ENCODE measurements around the gene SLC15A4.
A peak's percentile ranks its signal among the peaks of the same experiment; 100 is the strongest.
"Not testable (repeated sequence)": the region's sequence is repeated elsewhere in the genome, so short reads cannot be mapped to it uniquely, and the experiment has no call there.

Gene SLC15A4

GRCh38 chr12:128823916-128824839 lies at the start of gene SLC15A4:
TSS of gene SLC15A4 (minus strand) at chr12:128823958. CDS start at chr12:128823943, 15 bp downstream.
- peak; percentile 52 to 98 (median 92) for DNase-seq

GRCh38 chr12:128872303-128872702 lies 48.5 kb upstream of the SLC15A4 start:
- peak in 5 of 58 donors; percentile 1 to 32 (median 6) for DNase-seq

GRCh38 chr12:128871516-128871892 lies 47.7 kb upstream of the SLC15A4 start:
- no peak for DNase-seq

- no peak for DNase-seq
These were observed 43.7 kb upstream of the SLC15A4 start for GRCh38 chr12:128867466-128867865.

- peak in 24 of 58 donors; percentile 7 to 58 (median 34) for DNase-seq
These were observed 40.9 kb upstream of the SLC15A4 start for GRCh38 chr12:128864516-128865186.

- DNase-seq, result peak in 4 of 58 donors; percentile 33 to 49 (median 39)
These were observed 40.2 kb upstream of the SLC15A4 start for GRCh38 chr12:128863957-128864356.

GRCh38 chr12:128861226-128862016 lies 37.7 kb upstream of the SLC15A4 start:
- DNase-seq, result no peak

GRCh38 chr12:128859311-128859710 lies 35.6 kb upstream of the SLC15A4 start:
- no peak for DNase-seq

GRCh38 chr12:128857133-128857763 lies 33.5 kb upstream of the SLC15A4 start:
- DNase-seq, result no peak

- no peak for DNase-seq
These were observed 33.0 kb upstream of the SLC15A4 start for GRCh38 chr12:128856791-128857078.

- DNase-seq, result no peak
These were observed 32.5 kb upstream of the SLC15A4 start for GRCh38 chr12:128856035-128856790.

GRCh38 chr12:128853600-128854197 lies 29.9 kb upstream of the SLC15A4 start:
- DNase-seq, result peak in 10 of 58 donors; percentile 1 to 62 (median 30)

GRCh38 chr12:128852885-128853599 lies 29.3 kb upstream of the SLC15A4 start, which contains the start of gene GLT1D1:
TSS of gene GLT1D1 (plus strand) at chr12:128853478. CDS start at chr12:128853582, 104 bp downstream.
- DNase-seq, result no peak

- no peak for DNase-seq
These were observed 28.4 kb upstream of the SLC15A4 start for GRCh38 chr12:128852026-128852698.

GRCh38 chr12:128851429-128851828 lies 27.7 kb upstream of the SLC15A4 start:
- not testable (repeated sequence) for DNase-seq

- DNase-seq, result no peak
These were observed 26.6 kb upstream of the SLC15A4 start for GRCh38 chr12:128850400-128850799.

- not testable (repeated sequence) for DNase-seq
These were observed 26.0 kb upstream of the SLC15A4 start for GRCh38 chr12:128849806-128850205.

GRCh38 chr12:128848371-128848770 lies 24.6 kb upstream of the SLC15A4 start:
- DNase-seq, result no peak

GRCh38 chr12:128846671-128847070 lies 22.9 kb upstream of the SLC15A4 start:
- not testable (repeated sequence) for DNase-seq
